ENCODE results near the gene MBOAT1.

DNA sequence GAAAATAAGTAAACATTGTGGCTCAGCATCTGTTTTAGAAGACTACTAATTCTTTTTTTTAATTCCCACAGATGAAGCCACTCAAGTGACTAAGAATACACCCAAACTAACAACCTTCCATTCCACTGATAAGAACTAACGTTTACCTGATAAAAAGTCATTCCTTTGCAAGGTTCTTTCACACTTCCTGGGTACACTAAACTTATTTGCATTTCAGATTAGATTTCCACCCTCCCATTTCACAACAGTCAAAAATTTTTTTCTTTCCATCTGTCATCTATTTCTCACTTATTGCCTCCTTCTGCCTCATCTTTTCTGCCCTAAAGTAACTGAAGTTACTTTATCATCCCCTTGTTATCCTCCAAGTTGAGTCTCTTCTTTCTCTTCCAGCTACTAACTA is 20.3 kb downstream of the MBOAT1 start:
- TF ChIP-seq, protein P1, sequence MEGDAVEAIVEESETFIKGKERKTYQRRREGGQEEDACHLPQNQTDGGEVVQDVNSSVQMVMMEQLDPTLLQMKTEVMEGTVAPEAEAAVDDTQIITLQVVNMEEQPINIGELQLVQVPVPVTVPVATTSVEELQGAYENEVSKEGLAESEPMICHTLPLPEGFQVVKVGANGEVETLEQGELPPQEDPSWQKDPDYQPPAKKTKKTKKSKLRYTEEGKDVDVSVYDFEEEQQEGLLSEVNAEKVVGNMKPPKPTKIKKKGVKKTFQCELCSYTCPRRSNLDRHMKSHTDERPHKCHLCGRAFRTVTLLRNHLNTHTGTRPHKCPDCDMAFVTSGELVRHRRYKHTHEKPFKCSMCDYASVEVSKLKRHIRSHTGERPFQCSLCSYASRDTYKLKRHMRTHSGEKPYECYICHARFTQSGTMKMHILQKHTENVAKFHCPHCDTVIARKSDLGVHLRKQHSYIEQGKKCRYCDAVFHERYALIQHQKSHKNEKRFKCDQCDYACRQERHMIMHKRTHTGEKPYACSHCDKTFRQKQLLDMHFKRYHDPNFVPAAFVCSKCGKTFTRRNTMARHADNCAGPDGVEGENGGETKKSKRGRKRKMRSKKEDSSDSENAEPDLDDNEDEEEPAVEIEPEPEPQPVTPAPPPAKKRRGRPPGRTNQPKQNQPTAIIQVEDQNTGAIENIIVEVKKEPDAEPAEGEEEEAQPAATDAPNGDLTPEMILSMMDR (IDR thresholded peaks at IDR 0.05): no peak
- TF ChIP-seq POLR2A (IDR thresholded peaks at IDR 0.05): no peak
